GM12892 (cell line): ENCODE measurements around the gene ZNF579.

Experiments
- DNase-seq: peaks from one replicate; pipeline ENCODE4 v3.0.0; 2011; ENCODE audit not compliant: insufficient read length
- FAIRE-seq: peaks from 2 replicates; lab custom pipeline; 2011; peaks lifted over from hg19 to GRCh38; lab: Jason Lieb, UNC
- POLR2A ChIP-seq: IDR thresholded peaks from 2 replicates; pipeline ENCODE4 v1.6.1; 2011; ENCODE audit warnings: low read depth, low read length, control low read depth
- POLR2AphosphoS5 ChIP-seq: IDR thresholded peaks from 2 replicates; pipeline ENCODE4 v1.6.1; 2011; ENCODE audit warnings: low read depth, low read length, control low read depth
- TAF1 ChIP-seq: IDR thresholded peaks from 2 replicates; pipeline ENCODE4 v1.6.1; 2011; ENCODE audit warnings: low read depth, mild to moderate bottlenecking, control low read depth, low read length, borderline replicate concordance

Gene ZNF579

DNA sequence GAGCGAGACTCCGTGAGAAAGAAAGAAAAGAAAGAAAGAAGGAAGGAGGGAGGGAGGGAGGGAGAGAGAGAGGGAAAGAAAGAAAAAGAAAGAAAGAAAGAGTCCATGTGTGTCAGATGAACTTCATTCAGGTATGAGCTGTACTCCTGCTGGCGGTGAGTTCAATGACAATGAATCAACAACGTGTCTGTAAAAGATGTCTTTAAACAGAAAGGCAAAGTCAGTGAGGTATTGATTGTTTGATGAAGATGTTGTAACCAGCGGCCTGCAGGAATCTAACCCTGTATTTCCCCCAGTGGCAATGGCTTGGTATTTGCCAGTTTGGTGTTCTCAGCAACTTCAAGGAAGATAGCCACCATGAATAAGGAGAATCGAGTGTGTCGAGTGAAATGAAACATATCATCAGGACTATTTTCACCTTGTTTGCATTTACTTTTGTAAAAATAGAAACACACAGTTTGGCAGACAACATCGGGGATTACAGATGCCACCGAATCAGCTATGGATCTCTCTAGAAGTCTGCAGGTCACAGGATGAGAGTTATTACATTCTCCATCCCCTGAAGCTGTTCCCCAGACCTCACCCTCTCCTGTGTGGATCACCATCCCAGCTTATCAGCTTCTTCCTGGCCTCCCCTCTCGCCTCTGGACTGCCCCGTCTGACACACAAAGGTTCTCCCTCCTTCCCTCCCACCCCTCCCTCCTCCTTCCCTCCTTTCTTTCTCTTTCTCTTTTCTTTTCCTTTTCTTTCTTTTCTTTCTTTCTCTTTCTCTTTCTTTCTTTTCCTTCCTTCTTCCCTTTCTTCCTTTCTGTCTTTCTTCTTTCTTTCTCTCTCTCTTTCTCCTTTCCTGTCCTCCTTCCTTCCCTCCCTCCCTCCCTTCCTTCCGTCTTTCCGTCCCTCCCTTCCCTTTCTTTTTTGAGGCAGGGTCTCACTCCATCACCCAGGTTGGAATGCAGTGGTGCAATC, 27.1 kb downstream of the ZNF579 start:
- DNase-seq (no peak), FAIRE-seq (no peak)
- no peak for TF ChIP-seq TAF1
- no peak for TF ChIP-seq POLR2AphosphoS5
- TF ChIP-seq POLR2A, result no peak

DNA sequence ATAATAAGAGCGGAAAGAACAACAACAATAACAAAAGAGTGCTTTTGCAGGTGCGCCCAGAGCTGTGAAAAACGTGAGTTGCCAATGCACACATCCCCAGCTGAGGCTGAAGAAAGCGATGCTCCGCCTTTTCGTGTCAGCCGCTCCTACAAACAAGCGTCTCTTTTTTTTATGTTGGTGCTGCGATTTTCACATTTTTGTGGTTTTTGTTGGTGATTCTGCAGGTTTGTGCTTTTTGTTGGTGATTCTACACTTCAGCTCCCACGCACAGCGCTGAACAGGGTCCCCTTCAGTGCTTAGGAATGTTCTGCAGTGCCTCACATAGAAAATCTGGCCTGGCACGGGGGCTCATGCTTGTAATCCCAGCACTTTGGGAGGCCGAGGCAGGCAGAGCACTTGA, 28.0 kb downstream of the ZNF579 start:
- FAIRE-seq (no peak), DNase-seq (no peak)
- TF ChIP-seq POLR2A, result no peak
- no peak for TF ChIP-seq TAF1
- no peak for TF ChIP-seq POLR2AphosphoS5

DNA sequence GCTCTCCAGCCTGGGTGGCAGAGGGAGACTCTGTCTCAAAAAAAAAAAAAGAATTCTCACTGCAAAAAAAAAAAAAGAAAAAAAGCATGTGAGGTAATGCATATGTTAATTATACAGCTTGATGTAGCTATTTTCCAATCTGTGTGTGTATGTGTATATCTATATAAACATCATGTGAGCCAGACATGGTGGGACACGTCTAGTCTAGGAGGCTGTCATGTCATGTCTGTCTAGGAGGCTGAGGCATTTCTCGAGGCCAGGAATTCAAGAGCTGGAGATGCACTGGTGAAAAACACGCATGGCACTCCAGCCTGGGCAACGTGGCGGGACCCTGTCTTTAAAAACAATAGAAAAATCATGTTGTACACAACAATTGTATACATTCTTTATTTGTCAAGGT, 28.4 kb downstream of the ZNF579 start:
- no peak for TF ChIP-seq POLR2A
- no peak for TF ChIP-seq TAF1
- DNase-seq (no peak), FAIRE-seq (no peak)

DNA sequence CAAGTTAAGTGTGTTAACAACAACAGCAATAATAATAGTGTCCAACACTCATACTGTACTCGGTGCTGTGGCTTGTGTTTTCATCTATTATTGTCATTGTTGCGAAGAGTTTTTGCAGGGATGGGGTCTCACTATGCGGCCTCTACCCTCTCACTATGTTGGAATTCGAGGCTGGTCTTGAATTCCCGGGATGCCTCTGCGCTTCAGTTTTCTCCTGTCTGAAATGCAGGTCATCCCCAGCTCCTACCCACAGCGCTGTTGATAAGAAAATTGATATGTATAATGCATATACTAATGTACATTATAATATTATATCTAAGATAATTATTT, 30.4 kb downstream of the ZNF579 start:
- no peak for FAIRE-seq
- no peak for DNase-seq
- TF ChIP-seq POLR2AphosphoS5 (no peak), TAF1 (no peak), POLR2A (no peak)

DNA sequence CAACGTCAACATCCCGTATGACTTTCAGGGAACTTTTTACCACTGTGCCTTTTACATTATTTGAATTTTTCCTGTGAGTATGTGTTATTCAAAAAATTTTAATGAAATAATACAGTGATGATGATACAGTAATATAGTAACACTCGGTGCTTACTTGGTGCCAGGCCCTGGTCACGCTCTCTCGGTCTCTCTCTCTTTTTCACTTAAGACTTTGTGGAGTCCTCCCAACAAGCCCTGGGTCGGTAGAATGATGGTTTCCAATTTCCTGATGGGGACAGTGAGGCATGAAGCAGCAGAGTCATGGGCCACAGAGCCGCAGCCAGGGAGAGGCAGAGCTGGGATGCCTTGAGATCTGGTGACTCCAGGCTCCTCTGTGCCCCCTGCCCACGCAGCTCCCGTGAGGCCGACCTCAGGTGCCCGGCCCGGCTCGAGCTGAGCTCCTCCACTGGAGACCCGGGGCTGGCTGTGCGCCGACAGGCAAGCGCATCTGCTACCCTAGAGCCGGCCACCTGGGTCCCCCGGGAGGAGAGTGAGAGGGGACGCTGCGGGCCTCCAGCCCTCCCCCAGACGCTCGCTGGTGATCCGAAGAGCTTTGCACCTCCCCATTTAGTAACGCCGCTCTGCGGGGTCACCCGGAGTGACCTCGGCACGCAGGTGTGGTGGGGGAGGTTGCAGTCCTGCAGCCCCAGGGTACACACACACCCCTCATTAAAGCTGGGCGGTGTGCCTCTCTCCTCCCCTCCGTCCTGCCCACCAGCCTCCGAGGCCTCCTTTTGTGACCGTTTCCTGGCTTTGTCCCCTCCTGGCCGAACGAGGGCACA, 30.9 kb downstream of the ZNF579 start:
- TF ChIP-seq POLR2A, result no peak
- DNase-seq, result no peak
- no peak for FAIRE-seq

DNA sequence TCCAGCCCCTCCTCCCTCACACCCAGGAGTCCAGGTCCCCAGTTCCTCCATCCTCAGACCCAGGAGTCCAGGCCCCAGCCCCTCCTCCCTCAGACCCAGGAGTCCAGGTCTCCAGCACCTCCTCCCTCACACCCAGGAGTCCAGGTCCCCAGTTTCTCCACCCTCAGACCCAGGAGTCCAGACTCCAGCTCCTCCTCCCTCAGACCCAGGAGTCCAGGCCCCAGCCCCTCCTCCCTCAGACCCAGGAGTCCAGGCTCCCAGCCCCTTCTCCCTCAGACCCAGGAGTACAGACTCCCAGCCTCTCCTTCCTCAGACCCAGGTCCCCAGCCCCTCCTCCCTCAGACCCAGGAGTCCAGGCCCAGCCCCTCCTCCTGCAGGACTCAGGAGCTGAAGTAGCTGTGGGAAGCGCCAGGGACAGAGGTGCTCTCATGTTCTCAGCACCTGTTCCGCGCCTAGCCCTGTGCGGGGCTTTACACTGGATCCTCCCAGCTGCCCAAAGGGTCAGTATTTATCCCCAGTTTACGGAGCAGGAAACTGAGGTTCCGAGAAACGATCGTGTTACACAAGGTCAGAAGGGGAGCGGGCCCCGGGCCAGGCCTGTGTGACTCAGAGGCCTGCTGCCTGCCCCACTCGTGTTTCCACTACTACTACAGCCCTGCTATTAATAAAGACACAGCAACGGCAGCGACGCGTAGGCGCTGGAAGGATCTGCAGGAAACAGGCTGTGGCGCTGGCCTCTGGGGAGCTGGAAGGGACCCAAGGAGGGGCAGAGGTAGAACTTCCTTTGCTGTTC, 33.6 kb downstream of the ZNF579 start:
- TF ChIP-seq TAF1 (no peak), POLR2AphosphoS5 (no peak), POLR2A (no peak)
- no peak for FAIRE-seq
- no peak for DNase-seq

DNA sequence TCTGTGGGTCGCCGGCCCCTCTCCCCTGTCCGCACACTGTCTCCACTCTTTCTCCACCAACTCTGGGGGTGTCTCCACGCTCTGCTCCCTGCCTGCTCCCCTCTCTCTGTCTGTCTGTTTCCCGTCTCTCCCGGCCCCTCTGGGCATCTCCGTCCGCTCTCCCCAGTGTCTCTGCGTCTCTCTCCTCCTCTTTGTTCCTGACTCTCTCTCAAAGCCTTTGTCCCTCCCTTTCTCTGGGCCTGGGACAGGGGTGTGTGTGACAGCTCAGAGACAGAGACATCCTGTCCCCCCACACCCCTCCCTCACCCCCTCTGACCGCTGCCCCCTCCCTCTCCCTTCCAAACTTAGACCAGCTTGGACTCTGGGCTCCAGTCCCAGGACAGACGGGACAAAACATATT, 34.6 kb downstream of the ZNF579 start:
- FAIRE-seq (no peak), DNase-seq (no peak)
- TF ChIP-seq POLR2A, result no peak
- TF ChIP-seq POLR2AphosphoS5, result no peak
- TF ChIP-seq TAF1, result no peak

DNA sequence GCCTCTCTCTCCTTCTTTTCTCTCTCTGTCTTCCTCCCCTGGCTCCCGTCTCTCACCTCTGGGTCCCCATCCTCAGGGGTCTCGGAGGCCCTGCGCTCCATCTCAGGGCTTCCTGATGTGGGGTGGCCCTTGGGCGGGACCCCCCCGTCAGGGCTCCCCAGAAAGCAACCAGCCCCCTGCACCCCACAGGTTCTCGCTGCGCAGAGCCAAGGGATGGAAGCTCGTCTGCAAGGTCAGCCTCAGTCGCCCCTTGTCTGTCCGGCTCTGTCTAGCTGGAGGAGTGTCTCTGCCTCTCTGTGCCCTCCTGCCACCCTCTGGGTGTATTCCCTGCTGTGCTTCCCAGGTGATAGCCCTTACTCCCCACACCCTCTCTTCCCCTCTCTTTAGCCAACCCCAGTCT, 35.2 kb downstream of the ZNF579 start, which contains the start of gene SBK3:
Gene SBK3 (minus strand): TSS at position 101 of the 400 bp plus-strand sequence. CDS start 0 bp downstream, at position 101.
- TF ChIP-seq POLR2AphosphoS5, result no peak
- no peak for TF ChIP-seq TAF1
- TF ChIP-seq POLR2A, result no peak
- DNase-seq (no peak), FAIRE-seq (no peak)

GRCh38 chr19:55544776-55545439, 35.7 kb downstream of the ZNF579 start:
- DNase-seq (no peak), FAIRE-seq (no peak)
- TF ChIP-seq POLR2A (no peak), POLR2AphosphoS5 (no peak), TAF1 (no peak)

DNA sequence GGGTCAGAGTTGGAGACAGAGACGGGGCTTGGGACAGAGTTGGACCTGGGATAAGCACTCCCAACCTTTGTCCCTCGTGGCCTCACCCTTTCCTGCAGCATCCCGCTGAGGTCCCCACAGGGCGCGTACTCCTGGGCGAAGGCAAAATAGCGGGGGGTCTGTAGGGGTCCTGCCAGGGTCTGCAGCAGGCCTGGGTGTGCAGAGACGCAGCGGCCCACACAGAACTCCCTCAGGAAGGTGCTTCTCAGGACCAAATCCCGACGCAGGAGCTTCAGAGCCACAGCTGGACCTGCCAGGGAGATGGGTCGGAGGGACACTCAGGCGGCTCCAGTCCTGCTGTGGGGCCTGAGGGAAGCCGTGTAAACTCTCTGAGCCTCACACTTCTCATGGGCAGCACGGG, 36.6 kb downstream of the ZNF579 start:
- TF ChIP-seq TAF1, result no peak
- DNase-seq, result no peak
- FAIRE-seq, result no peak

DNA sequence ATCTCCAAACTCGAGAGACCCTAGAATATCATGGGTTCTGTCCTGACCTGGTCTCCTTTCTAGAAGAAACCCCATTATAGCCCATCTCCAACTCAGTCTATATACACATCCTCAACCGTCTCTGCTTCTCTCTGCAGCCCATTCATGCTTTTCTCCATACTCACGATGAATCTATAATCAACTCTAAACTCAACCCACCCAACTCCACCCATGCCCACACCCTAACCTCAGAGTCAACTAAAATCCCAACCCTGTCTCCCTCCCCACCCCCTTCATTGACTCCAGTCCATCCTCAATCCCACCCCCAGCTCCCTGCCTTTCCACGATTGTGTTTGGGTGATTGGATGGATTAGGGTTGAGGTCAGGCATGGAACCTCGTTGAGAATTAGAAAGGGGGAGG, 37.1 kb downstream of the ZNF579 start:
- DNase-seq, result no peak
- TF ChIP-seq TAF1, result no peak
- TF ChIP-seq POLR2A, result no peak
- TF ChIP-seq POLR2AphosphoS5, result no peak
- no peak for FAIRE-seq
